Activated CD4-positive, alpha-beta T cell treated with anti-CD3 and anti-CD28 coated beads for 48 hours (primary cell): ENCODE data around the gene MDP1.

Experiments
- DNase-seq: peaks from one replicate; pipeline ENCODE4 v3.0.0-alpha.2; 2020

MDP1 gene

DNA sequence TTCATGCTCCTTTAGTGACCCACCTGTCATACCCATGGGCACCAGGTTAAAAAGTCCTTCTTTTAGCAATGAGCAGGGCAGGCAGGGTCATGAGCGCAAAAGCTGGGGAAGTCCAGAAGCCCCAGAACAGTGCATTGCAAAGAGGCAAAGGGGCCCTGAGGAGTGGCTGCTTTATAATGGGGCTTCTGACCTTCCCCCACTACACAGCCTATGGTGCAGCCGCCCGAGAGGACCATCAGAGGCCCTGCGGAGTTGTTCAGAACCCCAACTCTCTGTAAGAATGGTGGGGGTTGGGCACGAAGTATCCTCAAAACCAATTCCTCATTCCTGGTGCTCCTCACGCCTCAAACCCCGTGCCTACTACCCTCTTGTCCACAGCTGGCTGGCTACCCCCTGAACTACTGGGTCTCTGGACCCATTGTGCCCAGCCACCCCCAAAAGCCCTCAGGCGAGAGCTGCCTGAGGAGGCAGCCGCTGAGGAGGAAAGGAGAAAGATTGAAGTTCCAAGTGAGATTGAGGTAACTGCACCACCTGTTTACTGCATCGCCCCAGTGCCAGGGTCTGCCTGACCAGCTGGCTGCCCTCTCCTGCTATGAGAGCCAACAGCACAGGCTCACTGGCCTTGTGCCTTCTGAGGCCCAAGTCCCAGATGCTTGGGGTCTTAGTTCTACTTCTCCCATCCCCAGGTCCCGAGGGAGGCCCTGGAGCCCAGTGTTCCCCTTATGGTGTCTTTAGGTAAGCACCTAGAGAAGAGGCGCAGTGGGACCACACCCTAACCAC lies 37.3 kb downstream of the MDP1 start:
- DNase-seq, result no peak

DNA sequence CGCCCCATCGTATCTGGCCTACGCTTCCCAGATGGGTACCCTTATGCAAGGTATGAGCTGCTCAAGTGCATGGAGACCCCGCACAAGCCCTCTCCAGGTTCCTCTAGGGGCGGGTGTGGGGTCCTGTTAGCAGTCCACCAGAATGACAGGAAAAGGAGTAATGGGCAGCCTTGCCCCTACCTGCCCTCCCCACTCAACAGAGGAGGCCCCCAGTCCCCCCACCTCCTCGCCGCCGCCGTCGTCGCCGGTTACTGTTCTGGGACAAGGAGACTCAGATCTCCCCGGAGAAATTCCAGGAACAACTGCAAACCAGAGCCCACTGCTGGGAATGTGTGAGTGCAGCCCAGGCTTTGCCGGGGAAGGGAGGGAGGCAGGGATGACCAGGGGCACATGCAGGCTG lies 38.0 kb downstream of the MDP1 start:
- no peak for DNase-seq

DNA sequence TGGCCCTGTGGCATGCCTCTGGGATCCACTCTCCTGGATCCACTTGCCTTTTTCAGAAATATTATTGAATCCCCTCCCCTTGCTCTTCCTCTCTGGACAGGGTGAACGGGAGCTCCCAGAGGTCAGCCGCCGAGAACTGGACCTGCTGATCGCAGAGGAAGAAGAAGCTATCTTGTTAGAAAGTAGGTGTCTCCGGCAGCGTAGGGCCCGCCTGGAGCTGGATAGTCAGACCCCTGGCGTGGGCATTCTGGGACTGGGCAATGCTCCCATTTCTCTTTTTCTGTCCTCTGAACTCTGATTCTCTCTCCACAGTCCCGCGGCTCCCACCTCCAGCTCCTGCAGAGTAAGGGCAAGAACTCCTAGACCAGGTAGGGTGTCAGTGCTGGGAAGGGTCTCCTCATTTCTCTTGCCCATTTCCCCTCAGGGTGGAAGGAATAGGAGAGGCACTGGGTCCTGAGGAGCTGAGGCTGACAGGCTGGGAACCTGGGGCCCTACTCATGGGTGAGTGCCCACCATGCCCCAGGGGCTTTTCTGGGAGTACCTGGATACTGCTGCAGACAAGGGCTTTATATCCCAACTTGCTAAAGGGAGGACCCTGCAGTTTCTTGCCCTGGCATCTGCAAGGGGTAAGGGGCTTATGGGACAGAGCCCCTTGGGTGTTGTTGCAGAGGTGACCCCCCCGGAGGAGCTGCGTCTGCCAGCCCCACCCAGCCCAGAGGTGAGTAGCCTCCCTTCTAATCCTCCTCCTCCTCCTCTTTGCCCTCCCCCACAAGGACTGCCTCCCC lies 38.6 kb downstream of the MDP1 start:
- DNase-seq, result no peak

GRCh38 chr14:24176599-24176998 lies 39.3 kb downstream of the MDP1 start:
- no peak for DNase-seq

GRCh38 chr14:24172871-24173281 lies 43.0 kb downstream of the MDP1 start:
- no peak for DNase-seq

DNA sequence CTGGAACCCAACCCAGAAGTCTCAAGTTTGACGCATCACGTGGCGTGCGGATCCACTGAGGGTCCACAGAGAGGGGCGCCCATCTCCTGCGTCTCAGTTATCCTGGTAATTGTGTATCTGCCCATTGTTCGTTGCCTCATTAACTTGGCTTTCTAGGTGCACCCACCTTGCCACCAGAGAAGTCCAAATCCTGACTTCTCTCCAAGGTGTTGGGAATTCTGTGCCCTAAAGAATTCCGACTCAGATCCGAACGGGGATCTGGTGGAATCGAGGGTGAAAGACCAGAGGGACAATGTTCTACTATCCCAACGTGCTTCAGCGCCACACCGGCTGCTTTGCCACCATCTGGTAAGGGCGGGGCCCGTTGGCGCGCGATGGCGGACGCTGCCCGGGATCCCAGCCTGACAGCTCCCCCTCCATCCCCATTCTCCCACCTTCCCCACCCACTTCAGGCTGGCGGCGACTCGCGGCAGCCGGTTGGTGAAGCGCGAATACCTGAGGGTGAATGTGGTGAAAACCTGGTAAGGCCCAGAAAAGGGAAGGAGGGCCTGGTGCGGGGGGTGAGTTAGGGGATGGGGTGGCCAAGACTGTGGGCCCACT lies 43.5 kb downstream of the MDP1 start:
- no peak for DNase-seq

- DNase-seq, result peak; percentile 80
These were observed 44.2 kb downstream of the MDP1 start, which contains the start of gene REC8 for GRCh38 chr14:24171422-24172260. REC8 (plus strand) TSS chr14:24172080; CDS start chr14:24172553, 473 bp downstream.

DNA sequence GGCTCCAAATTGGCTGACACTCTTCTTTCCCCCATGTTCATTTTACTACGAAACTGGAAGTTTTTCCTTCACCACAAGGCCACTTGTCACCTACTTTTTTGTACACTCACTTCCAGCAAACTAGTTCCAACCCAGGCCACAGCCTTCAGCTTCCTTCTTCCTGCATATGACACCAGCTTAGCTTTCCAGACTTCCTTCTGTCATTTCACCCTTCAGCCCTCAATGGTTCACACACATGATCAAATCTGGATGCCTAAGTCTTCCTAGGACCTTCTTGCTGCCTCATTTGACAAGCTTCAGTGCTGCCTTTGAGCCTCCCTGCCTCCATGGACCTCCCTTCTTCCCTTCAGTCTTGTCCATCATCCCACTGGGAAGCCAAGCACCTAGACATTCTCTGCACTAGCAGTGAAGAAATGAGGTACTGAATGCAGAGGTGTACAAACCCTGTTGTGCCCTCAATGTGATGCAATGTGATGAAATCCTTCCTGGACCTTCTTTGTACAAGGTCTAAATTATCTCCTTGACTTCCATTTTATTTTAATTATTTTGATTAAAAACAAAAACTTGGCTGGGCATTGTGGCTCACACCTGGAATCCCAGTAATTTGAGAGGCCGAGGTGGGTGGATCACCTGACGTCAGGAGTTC lies 48.3 kb downstream of the MDP1 start:
- no peak for DNase-seq

- no peak for DNase-seq
These were observed 50.1 kb downstream of the MDP1 start for GRCh38 chr14:24165785-24166184.

DNA sequence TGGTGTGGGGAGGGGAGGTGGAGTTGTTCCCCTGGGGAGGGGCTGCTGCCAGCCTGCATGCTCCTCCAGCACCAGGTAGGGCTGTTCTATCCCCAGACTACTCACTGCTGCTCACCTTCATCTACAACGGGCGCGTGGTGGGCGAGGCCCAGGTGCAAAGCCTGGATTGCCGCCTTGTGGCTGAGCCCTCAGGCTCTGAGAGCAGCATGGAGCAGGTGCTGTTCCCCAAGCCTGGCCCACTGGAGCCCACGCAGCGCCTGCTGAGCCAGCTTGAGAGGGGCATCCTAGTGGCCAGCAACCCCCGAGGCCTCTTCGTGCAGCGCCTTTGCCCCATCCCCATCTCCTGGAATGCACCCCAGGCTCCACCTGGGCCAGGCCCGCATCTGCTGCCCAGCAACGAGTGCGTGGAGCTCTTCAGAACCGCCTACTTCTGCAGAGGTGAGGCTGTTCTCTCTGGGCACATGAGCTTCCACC lies 51.3 kb downstream of the MDP1 start:
- DNase-seq, result no peak
